T-helper 2 cell treated with Interferon-gamma antibody and Interleukin-4, amounts not matched to agents 5 μg/mL and 100 μg/mL, for 36 hours (primary cell): ENCODE measurements around the gene PRH2.

Experiments used
- DNase-seq: peaks from one replicate; pipeline ENCODE4 v3.0.0; 2021; ENCODE audit warnings: low spot score
- H3K27ac Mint-ChIP-seq: one replicate; pipeline ENCODE4 v1.8.0; 2021; ENCODE audit warnings: mild to moderate bottlenecking, mixed read lengths
- H3K27me3 Mint-ChIP-seq: one replicate; pipeline ENCODE4 v1.8.0; 2021; ENCODE audit warnings: low read depth, mixed read lengths
- H3K36me3 Mint-ChIP-seq: one replicate; pipeline ENCODE4 v1.8.0; 2021; ENCODE audit warnings: low read depth, mixed read lengths
- H3K4me1 Mint-ChIP-seq: one replicate; pipeline ENCODE4 v1.8.0; 2021; ENCODE audit warnings: low read depth, mixed read lengths
- H3K4me3 Mint-ChIP-seq: one replicate; pipeline ENCODE4 v1.8.0; 2022; ENCODE audit warnings: mild to moderate bottlenecking, moderate library complexity, mixed read lengths
- H3K9me3 Mint-ChIP-seq: one replicate; pipeline ENCODE4 v1.8.0; 2021; ENCODE audit warnings: mixed read lengths

Gene PRH2

DNA sequence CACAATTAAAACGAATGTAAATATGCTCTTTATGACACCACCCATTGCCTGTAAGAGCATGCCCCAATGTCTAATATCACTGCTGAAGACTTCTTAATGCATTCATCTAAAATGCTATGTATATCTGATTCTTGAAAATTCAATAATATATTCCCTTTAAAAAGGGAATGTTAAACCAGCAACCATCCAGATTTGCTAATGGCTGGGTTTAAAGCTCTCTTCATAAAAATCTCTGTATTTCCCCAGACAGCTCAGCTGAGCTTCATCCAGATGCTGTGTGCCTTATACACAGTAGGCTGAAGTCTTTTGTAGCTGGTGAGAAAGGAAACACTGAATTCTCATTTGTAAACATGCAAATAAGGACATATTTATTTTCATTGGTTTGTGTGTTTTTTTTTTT lies 10.1 kb downstream of the PRH2 start, which contains the start of gene TAS2R14:
Gene TAS2R14, minus strand, starts transcription at position 101 of the 400 bp plus-strand sequence. Its CDS starts 56 bp downstream, at position 45.
- Mint-ChIP-seq H3K9me3 (peaks cover under 1% of the 10 kb centered on the region), H3K4me1 (peaks cover 10% of the 10 kb centered on the region), H3K27me3 (no peaks in the 10 kb centered on the region), H3K27ac (no peak within 1 kb of the TSS), H3K4me3 (no peak within 1 kb of the TSS), H3K36me3 (no peaks in the 10 kb centered on the region)
- no peak for DNase-seq

DNA sequence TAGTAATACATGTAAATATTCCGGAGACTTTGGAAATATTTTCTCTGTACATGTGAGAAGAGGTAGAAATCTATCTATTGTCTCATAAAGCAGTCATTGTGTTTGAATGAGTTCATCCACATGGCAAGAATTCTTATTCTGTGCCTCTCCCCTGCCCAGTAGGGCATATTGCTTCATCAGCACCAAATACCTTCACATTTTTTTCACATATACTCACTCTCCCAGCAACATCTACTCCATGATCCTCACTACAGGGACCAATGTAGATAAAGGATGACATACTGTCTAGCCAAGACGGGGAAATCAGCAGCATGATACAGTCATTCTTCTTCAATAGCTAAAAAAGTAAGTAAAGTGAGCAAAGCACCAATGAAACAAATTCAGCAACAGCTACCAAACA lies 11.4 kb downstream of the PRH2 start:
- Mint-ChIP-seq H3K9me3 (peaks cover 7% of the 10 kb centered on the region), H3K36me3 (no peaks in the 10 kb centered on the region), H3K27ac (no peak overlapping the region), H3K4me1 (peaks cover 10% of the 10 kb centered on the region), H3K27me3 (no peaks in the 10 kb centered on the region), H3K4me3 (no peak overlapping the region)
- DNase-seq, result no peak

DNA sequence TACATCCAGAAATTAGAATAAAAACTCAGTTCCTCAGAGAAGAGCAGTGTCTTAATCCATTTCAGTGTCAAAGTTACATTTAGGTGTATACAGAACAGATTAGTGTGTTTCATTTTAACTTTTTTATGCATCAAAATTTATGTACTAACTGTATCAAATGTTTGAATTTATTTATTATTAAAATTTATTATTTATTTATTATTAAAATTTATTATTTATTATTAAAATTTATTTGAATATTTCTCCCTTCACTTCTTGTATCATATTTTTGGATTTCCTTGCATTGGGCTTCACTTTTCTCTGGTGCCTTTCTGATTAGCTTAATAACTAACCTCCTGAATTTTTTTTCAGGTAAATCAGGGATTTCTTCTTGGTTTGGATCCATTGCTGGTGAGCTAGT lies 12.3 kb downstream of the PRH2 start:
- H3K36me3 Mint-ChIP-seq, result peaks cover 1% of the 10 kb centered on the region
- H3K4me3 Mint-ChIP-seq, result no peak overlapping the region
- H3K9me3 Mint-ChIP-seq, result peaks cover 13% of the 10 kb centered on the region
- H3K27me3 Mint-ChIP-seq, result no peaks in the 10 kb centered on the region
- H3K27ac Mint-ChIP-seq, result no peak overlapping the region
- peaks cover 10% of the 10 kb centered on the region for H3K4me1 Mint-ChIP-seq
- no peak for DNase-seq

DNA sequence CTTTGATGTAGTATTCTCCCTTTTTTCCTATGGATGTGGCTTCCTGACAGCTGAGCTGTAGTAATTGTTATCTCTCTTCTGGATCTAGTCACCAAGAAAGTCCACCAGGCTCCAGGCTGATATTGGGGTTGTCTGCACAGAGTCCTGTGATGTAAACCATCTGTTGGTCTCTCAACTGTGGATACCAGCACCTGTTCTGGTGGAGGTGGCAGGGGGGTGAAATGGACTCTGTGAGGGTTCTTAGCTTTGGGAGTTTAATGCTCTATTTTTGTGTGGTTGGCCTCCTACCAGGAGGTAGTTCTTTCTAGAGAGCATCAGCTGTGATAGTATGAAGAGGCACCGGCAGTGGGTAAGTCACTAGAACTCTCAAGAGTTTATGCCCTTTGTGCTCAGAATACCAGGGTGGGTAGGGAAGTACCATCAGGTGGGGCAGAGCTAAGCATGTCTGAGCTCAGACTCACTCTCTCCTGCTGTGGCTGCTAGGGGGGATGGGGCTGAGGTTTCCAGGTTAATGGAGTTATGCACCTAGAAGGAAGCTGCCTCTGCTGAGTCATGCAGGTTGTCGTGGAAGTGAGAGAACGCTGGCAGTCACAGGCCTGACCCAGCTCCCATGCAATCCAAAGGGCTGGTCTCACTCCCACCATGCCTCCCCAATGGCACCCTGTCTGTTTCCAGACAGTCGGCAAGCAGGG lies 13.0 kb downstream of the PRH2 start:
- Mint-ChIP-seq H3K36me3 (peaks cover 6% of the 10 kb centered on the region), H3K4me3 (no peak overlapping the region), H3K27me3 (no peaks in the 10 kb centered on the region), H3K9me3 (peaks cover 20% of the 10 kb centered on the region), H3K4me1 (peaks cover 10% of the 10 kb centered on the region), H3K27ac (no peak overlapping the region)
- DNase-seq, result no peak

GRCh38 chr12:10943167-10943566 lies 14.1 kb downstream of the PRH2 start:
- no peak overlapping the region for H3K4me3 Mint-ChIP-seq
- peaks cover 10% of the 10 kb centered on the region for H3K4me1 Mint-ChIP-seq
- H3K9me3 Mint-ChIP-seq, result peaks cover 31% of the 10 kb centered on the region
- peaks cover 9% of the 10 kb centered on the region for H3K36me3 Mint-ChIP-seq
- DNase-seq, result no peak
- H3K27ac Mint-ChIP-seq, result no peak overlapping the region
- no peaks in the 10 kb centered on the region for H3K27me3 Mint-ChIP-seq

DNA sequence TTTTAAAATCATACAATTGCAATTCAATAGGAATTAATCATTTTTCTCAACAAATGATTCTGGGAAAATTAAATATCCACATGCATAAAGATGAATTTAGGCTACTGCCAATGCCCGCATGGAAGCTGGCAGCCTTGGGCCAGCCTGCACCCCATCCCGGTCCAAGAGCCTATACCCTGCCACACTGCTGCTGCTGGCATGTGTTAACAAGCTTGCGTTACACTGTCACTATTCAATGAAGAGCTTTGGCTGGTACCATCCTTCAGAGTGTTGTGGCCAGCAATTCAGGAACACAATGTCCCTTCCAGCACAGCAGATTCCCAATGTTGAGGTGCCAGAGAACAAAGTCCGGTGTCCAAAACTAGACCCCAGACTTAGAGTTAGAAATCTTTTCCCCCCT lies 23.6 kb downstream of the PRH2 start:
- peaks cover 18% of the 10 kb centered on the region for H3K36me3 Mint-ChIP-seq

GRCh38 chr12:10956085-10956484 lies 27.0 kb downstream of the PRH2 start:
- Mint-ChIP-seq H3K27ac (no peak overlapping the region), H3K9me3 (peaks cover 20% of the 10 kb centered on the region), H3K36me3 (peaks cover 10% of the 10 kb centered on the region), H3K4me1 (peaks cover 25% of the 10 kb centered on the region), H3K4me3 (no peak overlapping the region), H3K27me3 (peaks cover 19% of the 10 kb centered on the region)
- no peak for DNase-seq

More for the DNA sequence above, 23.6 kb downstream of the PRH2 start:
- no peak overlapping the region for H3K4me3 Mint-ChIP-seq
- H3K4me1 Mint-ChIP-seq, result peaks cover 16% of the 10 kb centered on the region
- H3K27ac Mint-ChIP-seq, result no peak overlapping the region
- H3K27me3 Mint-ChIP-seq, result peaks cover 16% of the 10 kb centered on the region
- DNase-seq, result no peak
- peaks cover 35% of the 10 kb centered on the region for H3K9me3 Mint-ChIP-seq

GRCh38 chr12:10957741-10958140 lies 28.7 kb downstream of the PRH2 start:
- peaks cover 25% of the 10 kb centered on the region for H3K4me1 Mint-ChIP-seq
- H3K9me3 Mint-ChIP-seq, result peaks cover 18% of the 10 kb centered on the region
- H3K4me3 Mint-ChIP-seq, result no peak overlapping the region
- peaks cover 10% of the 10 kb centered on the region for H3K36me3 Mint-ChIP-seq
- no peak for DNase-seq
- no peak overlapping the region for H3K27ac Mint-ChIP-seq
- peaks cover 19% of the 10 kb centered on the region for H3K27me3 Mint-ChIP-seq

DNA sequence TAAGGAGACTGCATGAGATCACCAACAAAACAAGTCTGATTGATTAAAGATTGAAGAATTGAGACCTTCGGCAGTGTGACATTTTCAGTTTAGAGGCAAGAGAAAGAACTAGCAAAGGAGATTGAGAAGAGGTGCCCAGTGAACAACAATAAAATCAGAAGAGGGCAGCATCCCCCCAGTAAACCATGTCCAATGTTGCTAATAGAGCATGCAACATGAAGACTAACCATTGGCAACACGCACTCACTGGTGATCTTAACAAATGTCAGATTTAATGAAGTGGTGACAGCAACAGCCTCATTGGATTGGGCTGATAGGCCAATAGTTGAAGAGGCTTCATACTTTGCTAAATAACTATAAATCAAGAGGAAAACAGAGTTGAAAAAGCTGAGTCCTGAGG lies 30.8 kb downstream of the PRH2 start:
- H3K36me3 Mint-ChIP-seq, result peaks cover 4% of the 10 kb centered on the region
- no peak for DNase-seq
- H3K27ac Mint-ChIP-seq, result no peak overlapping the region
- H3K4me1 Mint-ChIP-seq, result peaks cover 18% of the 10 kb centered on the region
- H3K27me3 Mint-ChIP-seq, result peaks cover 18% of the 10 kb centered on the region
- no peak overlapping the region for H3K4me3 Mint-ChIP-seq
- peaks cover 15% of the 10 kb centered on the region for H3K9me3 Mint-ChIP-seq

DNA sequence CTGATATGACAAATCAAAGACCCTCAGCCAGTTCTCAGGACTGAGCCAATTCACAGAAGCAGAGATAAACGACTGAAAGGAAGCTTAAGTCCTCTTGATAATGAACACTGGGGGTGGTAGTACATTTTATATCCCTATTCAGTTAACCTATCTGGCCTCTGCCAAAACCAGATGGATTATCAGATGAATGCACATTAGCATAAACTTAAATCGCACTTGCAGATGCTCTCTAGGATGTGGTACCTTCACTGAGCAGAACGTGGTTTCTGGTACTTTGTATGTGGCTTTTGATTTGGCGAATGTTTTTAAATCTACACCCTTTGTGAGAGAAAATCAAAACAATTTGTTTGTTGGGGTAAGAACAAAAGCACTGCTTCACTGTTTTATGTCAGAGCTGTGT lies 31.2 kb downstream of the PRH2 start:
- H3K27me3 Mint-ChIP-seq, result peaks cover 16% of the 10 kb centered on the region
- H3K4me1 Mint-ChIP-seq, result peaks cover 18% of the 10 kb centered on the region
- peaks cover 11% of the 10 kb centered on the region for H3K9me3 Mint-ChIP-seq
- no peak overlapping the region for H3K4me3 Mint-ChIP-seq
- no peak for DNase-seq
- H3K27ac Mint-ChIP-seq, result no peak overlapping the region
- H3K36me3 Mint-ChIP-seq, result peaks cover 2% of the 10 kb centered on the region

GRCh38 chr12:10965476-10965875 lies 36.4 kb downstream of the PRH2 start:
- Mint-ChIP-seq H3K36me3 (peaks cover 1% of the 10 kb centered on the region), H3K9me3 (no peaks in the 10 kb centered on the region), H3K27ac (no peak overlapping the region), H3K4me1 (peaks cover 2% of the 10 kb centered on the region), H3K27me3 (no peaks in the 10 kb centered on the region), H3K4me3 (no peak overlapping the region)
- no peak for DNase-seq

GRCh38 chr12:10966314-10966713 lies 37.3 kb downstream of the PRH2 start:
- H3K4me3 Mint-ChIP-seq, result no peak overlapping the region
- no peaks in the 10 kb centered on the region for H3K27me3 Mint-ChIP-seq
- no peak overlapping the region for H3K27ac Mint-ChIP-seq

DNA sequence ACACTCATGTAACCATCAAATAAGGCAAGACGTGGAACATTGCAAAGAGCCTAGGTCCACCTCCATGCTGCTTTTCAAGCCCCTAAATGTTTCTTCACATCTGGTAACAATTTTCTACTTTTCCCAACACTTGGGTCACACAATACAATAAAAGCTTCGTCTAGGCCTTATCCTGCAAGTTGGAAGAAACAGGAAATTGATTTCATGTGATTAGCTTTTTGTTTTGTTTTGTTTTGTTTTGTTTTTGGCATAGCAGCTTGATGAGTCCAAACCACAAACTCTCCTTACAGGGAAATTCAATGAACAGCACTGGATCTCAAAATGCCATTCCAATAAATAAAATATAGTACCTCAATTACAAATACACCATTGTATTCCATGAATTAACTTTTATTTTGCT lies 38.4 kb downstream of the PRH2 start:
- no peak for DNase-seq
- Mint-ChIP-seq H3K36me3 (peaks cover 1% of the 10 kb centered on the region), H3K27ac (no peak overlapping the region), H3K9me3 (no peaks in the 10 kb centered on the region), H3K4me1 (no peaks in the 10 kb centered on the region), H3K27me3 (no peaks in the 10 kb centered on the region), H3K4me3 (no peak overlapping the region)

More at GRCh38 chr12:10966314-10966713, 37.3 kb downstream of the PRH2 start:
- no peaks in the 10 kb centered on the region for H3K4me1 Mint-ChIP-seq
- DNase-seq, result no peak
- peaks cover 1% of the 10 kb centered on the region for H3K36me3 Mint-ChIP-seq
- no peaks in the 10 kb centered on the region for H3K9me3 Mint-ChIP-seq

DNA sequence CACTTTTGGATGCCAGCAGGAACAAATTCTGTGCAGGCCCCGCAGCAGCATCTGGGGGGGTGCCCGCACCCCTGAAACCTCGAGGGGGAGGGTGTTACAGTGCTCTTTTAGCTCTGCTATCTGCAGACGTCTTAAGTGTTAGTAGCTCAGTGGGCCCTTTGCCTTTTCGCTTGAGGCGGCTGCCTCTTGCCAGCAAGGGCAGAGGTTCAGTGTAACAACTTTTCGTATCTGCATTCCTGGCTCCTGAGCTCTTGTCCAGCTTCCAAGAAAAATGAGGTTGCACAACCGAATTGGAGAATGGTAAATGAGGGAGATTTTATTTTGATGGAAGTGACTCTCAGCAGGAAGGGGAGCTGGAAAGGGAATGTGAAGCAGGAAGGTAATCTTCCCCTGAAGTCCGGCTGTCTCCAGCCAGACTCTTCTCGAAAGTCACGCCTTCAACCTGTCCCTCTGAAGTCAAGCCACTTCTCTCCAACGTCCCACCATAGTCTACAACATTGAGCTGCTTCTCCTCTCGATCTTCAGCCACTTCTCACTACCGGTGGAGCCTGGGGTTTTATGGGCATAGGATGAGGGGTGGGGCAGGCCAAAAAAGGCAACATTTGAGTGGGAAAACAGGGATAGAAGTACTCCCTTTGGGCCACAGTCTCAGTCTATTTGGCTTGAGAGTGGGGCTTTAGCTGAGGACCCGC lies 39.9 kb downstream of the PRH2 start:
- Mint-ChIP-seq H3K9me3 (no peaks in the 10 kb centered on the region), H3K27ac (no peak overlapping the region)
- DNase-seq, result no peak

More for the DNA sequence above, 39.9 kb downstream of the PRH2 start:
- no peaks in the 10 kb centered on the region for H3K4me1 Mint-ChIP-seq
- peaks cover 1% of the 10 kb centered on the region for H3K36me3 Mint-ChIP-seq
- no peak overlapping the region for H3K4me3 Mint-ChIP-seq
- H3K27me3 Mint-ChIP-seq, result no peaks in the 10 kb centered on the region
